Measurements from ENCODE around the gene TCFL5. TPM values are rescaled to one million over a fixed set of nuclear protein-coding genes. Genes with fewer than 3 reads are reported as not detected.

The TCFL5 gene
- total RNA-seq, 1 donor from 2014 or later, result 12.8 TPM

DNA sequence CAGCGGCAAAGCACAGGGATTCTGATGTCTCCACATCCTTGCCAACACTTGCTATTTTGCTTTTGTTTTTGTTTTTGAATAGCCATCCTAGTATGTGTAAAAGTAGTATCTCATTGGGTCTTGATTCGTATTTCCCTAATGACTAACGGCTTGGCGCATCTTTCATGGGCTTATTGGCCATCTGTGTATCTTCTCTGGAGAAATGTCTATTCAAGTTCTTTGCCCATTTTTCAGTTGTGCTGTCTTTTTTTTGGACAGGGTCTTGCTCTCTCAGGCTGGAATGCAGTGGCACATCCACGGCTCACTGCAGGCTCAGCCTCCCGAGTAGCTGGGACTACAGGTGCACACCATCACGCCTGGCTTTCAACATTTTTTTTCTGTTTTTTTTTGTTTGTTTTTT is 17.4 kb downstream of the TCFL5 start:
- H3K36me3 Mint-ChIP-seq (ENCODE audit: unreplicated experiment), result peaks cover 12% of the 10 kb centered on the region
- DNase-seq (ENCODE audit: extremely low spot score, unreplicated experiment), result no peak
- H3K9me3 Mint-ChIP-seq (ENCODE audit: unreplicated experiment), result no peaks in the 10 kb centered on the region
- TF ChIP-seq, protein P1, sequence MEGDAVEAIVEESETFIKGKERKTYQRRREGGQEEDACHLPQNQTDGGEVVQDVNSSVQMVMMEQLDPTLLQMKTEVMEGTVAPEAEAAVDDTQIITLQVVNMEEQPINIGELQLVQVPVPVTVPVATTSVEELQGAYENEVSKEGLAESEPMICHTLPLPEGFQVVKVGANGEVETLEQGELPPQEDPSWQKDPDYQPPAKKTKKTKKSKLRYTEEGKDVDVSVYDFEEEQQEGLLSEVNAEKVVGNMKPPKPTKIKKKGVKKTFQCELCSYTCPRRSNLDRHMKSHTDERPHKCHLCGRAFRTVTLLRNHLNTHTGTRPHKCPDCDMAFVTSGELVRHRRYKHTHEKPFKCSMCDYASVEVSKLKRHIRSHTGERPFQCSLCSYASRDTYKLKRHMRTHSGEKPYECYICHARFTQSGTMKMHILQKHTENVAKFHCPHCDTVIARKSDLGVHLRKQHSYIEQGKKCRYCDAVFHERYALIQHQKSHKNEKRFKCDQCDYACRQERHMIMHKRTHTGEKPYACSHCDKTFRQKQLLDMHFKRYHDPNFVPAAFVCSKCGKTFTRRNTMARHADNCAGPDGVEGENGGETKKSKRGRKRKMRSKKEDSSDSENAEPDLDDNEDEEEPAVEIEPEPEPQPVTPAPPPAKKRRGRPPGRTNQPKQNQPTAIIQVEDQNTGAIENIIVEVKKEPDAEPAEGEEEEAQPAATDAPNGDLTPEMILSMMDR (IDR thresholded peaks at IDR 0.05), result no peak
- peaks cover 1% of the 10 kb centered on the region for H3K4me1 Mint-ChIP-seq (ENCODE audit: unreplicated experiment)
- no peak overlapping the region for H3K27ac Mint-ChIP-seq (ENCODE audit: unreplicated experiment)
- no peak overlapping the region for H3K4me3 Mint-ChIP-seq (ENCODE audit: unreplicated experiment)
- no peaks in the 10 kb centered on the region for H3K27me3 Mint-ChIP-seq (ENCODE audit: unreplicated experiment)

DNA sequence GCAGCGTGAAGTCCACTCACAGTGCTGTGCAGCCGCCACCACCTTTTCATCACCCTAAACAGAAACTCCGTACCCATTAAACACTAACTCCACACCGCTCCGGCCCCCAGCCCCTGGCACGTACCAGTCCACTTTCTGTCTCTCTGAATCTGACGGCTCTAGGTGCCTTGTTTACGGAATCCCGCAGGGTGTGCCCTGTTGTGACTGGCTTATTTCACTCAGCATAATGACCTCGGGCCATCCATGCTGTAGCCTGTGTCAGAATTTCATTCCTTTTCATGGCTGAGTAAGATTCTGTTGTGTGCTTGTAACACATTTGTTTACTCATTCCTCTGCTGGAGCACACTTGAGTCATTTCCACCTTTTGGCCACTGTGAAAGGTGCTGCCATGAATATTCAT is 18.0 kb downstream of the TCFL5 start:
- H3K9me3 Mint-ChIP-seq (ENCODE audit: unreplicated experiment), result no peaks in the 10 kb centered on the region
- TF ChIP-seq, protein P1 (IDR thresholded peaks at IDR 0.05), result no peak
- H3K4me1 Mint-ChIP-seq (ENCODE audit: unreplicated experiment), result peaks cover 1% of the 10 kb centered on the region
- H3K27ac Mint-ChIP-seq (ENCODE audit: unreplicated experiment), result no peak overlapping the region
- no peaks in the 10 kb centered on the region for H3K27me3 Mint-ChIP-seq (ENCODE audit: unreplicated experiment)
- H3K36me3 Mint-ChIP-seq (ENCODE audit: unreplicated experiment), result peaks cover 12% of the 10 kb centered on the region
- no peak overlapping the region for H3K4me3 Mint-ChIP-seq (ENCODE audit: unreplicated experiment)
- no peak for DNase-seq (ENCODE audit: extremely low spot score, unreplicated experiment)

DNA sequence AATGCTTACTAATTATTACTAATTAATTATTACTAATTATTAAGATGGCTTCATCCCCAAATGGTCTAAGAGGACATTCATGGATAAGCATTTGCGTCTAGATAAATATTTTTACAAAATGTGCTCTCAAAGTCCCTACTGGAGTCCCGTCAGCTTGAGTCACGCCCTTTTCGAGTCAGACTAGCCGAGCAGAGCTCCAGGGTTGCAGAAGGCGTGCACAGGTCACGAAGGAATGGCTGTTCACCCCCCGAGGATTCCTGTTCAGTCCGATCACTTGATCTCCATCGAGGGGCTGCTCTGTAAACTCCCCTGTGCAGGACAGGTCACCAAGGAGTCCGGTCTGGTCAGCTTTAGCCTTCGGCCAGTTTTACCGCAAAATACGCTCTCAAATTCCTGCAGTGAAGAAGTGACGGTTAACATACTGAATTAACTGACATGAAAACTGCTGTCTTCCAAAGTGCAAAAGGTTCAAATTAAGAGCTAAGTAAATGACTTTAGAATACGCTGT is 19.9 kb downstream of the TCFL5 start:
- H3K9me3 Mint-ChIP-seq (ENCODE audit: unreplicated experiment), result no peaks in the 10 kb centered on the region
- no peak overlapping the region for H3K4me3 Mint-ChIP-seq (ENCODE audit: unreplicated experiment)
- TF ChIP-seq, protein P1 (IDR thresholded peaks at IDR 0.05), result no peak
- peaks cover 1% of the 10 kb centered on the region for H3K4me1 Mint-ChIP-seq (ENCODE audit: unreplicated experiment)
- DNase-seq (ENCODE audit: extremely low spot score, unreplicated experiment), result no peak
- H3K36me3 Mint-ChIP-seq (ENCODE audit: unreplicated experiment), result peaks cover 12% of the 10 kb centered on the region
- no peak overlapping the region for H3K27ac Mint-ChIP-seq (ENCODE audit: unreplicated experiment)
- no peaks in the 10 kb centered on the region for H3K27me3 Mint-ChIP-seq (ENCODE audit: unreplicated experiment)

DNA sequence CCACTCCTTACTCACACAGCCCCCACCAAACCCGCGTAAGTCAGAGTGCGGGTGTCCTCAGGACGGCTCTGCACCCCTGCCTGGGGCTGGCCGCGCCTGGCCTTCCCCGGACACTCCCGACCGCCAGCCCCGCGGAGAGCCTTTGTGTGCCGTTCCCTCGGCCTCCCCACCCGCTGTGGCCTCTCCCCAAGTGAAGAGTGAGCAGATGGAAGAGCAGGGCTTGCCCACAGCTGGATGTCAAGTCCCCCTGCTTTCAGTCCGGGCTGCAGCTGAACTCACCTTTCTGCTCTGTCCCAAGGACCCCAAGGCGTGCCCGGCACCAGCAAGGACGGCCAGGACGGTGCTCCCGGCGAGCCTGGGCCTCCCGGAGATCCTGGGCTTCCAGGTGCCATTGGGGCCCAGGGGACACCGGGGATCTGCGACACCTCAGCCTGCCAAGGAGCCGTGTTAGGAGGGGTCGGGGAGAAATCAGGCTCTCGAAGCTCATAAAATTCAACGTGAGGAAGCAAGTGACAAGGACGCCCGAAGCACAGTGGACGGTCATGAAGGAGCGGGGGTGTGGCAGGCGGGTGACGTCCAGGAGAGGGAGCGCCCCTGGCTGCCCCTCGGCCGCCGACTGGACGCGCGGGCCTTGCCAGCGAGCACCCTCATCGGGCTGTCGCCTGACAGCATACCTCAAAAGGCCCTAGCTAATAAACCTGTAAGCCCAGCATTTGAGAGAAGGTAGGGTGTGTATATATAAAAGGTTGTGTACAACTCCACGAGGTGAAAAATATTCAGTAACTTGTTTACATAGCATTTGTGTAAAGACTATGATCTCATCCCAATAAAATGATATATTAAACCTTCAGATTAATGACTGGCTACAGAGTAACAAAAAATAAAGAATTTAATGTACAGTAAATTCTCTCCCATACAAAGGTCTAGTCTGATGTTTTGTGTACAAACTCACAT is 21.1 kb downstream of the TCFL5 start:
- Mint-ChIP-seq H3K27ac (ENCODE audit: unreplicated experiment) (no peak overlapping the region), H3K4me3 (ENCODE audit: unreplicated experiment) (no peak overlapping the region), H3K27me3 (ENCODE audit: unreplicated experiment) (peaks cover 2% of the 10 kb centered on the region), H3K9me3 (ENCODE audit: unreplicated experiment) (no peaks in the 10 kb centered on the region), H3K36me3 (ENCODE audit: unreplicated experiment) (peaks cover 7% of the 10 kb centered on the region), H3K4me1 (ENCODE audit: unreplicated experiment) (peaks cover 1% of the 10 kb centered on the region)
- TF ChIP-seq, protein P1 (IDR thresholded peaks at IDR 0.05), result no peak
- no peak for DNase-seq (ENCODE audit: extremely low spot score, unreplicated experiment)

DNA sequence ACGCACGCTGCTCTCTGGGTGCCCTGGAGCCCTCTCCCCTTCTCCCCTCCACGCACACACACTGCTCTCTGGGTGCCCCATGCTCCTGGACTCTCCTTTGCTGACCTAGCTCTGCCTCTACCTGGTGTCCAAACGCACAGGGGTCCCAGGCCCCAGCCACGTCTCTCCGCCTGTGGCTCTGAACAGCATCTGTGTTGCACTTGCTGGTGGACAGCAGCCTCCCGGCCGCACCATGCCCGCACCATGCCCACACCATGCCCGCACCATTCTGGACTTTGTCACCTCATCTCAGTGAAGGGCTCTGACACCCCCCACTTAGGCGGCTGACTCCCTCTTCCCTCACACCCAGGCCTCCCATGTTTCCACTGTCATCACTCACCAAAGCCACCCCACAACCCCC is 21.8 kb downstream of the TCFL5 start:
- Mint-ChIP-seq H3K4me1 (ENCODE audit: unreplicated experiment) (peaks cover 1% of the 10 kb centered on the region), H3K36me3 (ENCODE audit: unreplicated experiment) (peaks cover 5% of the 10 kb centered on the region), H3K27ac (ENCODE audit: unreplicated experiment) (no peak overlapping the region), H3K4me3 (ENCODE audit: unreplicated experiment) (no peak overlapping the region), H3K27me3 (ENCODE audit: unreplicated experiment) (peaks cover 2% of the 10 kb centered on the region), H3K9me3 (ENCODE audit: unreplicated experiment) (no peaks in the 10 kb centered on the region)
- no peak for DNase-seq (ENCODE audit: extremely low spot score, unreplicated experiment)
- TF ChIP-seq, protein P1 (IDR thresholded peaks at IDR 0.05), result no peak

Data from osteocyte (in vitro differentiated cells).